K562 treated with DMSO at 1 percent for 12 hours (cell line): ENCODE measurements around the gene FSIP2. TPM values are rescaled to one million over a fixed set of nuclear protein-coding genes. Genes with fewer than 3 reads are reported as not detected.

ENCODE experiments used
- total RNA-seq: library from RNA; unstranded; fragments of 300-600 nt; gene quantifications from 2 replicates; pipeline ENCODE4 v1.2.3, GENCODE V29; 2022; ENCODE audit not compliant: insufficient read depth

The FSIP2 gene, protein sequence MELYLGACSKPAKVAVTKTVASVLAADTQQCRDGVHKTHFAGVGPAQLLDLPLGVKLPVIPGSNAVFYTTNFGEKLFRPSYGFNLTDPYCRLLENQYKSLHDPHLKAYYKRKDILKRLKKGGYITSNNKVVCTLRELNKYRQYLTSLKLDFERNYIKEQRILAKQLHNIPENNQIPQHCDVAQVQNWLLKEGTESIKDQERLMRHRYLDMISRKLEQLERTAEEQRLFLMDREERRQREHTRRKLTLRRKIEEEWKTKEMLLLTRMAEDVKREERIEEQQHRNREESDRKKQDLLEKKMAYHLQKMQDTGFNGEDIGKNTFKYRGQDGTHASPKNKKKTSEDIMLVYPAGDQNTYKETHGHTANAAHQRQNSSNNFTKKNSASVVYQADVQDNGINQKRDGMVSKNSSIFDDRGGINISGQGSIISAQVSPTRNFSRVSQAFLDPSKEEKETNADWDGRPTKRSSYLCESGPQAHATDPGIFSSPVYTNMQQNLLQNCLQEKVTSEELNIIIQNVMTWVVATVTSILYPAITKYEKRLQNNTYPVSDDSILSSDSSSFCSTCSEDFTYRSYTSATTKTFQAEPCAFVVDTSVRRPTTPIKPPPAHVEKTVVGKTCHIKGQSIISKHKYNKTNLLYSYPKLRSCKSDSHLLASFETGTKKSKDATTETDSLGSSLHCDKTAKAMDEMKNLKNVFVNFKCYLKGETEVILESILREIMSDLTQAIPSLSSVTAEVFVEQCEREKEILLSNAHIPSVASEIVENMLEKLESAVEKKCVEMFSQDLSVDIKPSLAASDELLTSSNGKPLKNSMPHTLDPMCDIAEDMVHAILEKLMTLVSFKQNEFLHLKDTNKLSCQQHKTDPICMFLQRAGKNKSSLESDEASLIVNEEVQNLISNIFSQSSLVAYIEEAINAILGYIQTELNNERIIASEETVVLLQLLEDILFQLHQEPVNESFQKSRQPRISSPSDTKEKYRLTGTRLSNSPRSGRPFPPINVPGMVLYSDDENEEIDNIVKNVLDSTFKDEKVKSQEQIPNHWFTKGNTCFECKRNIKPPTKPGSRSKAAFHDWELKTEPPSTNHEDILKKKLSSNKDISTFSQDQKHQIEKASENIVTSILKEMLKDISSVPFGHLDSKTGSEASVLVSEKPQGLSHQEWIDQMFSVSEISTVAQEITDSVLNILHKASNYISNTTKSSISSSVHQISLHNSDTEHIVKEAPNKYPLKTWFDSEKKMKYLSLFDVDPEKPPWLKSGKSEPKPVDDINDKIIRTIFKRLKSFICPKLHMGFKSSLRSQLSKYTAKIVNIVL (N-terminal part only)
- 0.19 TPM in 1 of 2 replicates, not detected in the other for total RNA-seq

DNA sequence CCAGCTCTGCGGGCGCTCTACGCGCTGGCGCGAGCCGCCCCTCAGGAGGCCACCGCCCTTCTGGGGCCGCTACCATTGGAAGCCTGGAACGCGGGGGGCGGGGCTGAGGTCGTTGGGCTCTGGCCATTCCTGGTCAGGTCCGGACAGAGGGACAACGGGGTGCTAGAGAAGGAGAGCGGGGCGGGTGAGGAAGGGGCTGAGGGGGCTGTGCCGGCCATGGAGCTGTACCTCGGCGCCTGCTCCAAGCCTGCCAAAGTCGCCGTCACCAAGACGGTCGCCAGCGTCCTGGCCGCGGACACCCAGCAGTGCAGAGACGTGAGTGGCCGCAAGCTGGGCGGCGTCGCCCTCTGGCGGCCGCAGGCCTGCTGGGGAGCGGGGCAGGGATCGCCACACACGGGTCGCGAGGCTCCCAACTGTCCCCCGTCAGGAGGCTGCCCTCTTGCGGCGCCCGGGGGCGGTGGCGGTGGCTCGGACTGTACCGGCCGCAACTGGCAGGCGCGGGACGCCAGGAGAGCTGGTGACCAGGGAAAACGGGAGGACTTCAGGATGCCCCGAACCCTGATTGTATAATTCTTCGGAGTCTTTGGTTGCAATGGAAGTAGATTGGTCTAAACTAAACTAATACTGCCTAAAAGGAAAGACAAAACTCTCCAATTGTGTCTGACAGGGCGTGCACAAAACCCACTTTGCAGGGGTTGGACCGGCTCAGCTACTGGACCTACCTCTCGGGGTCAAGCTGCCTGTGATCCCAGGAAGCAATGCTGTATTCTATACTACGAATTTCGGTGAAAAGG, at the start of gene FSIP2:
Gene FSIP2 (plus strand): TSS at position 126 of the 794 bp plus-strand sequence. CDS start 91 bp downstream, at position 217.

